ENCODE results near the gene B9D1.

B9D1 gene

GRCh38 chr17:19386051-19386929 is 23.8 kb upstream of the B9D1 start:
- TF ChIP-seq CTCF (IDR thresholded peaks at IDR 0.05; ENCODE audit: extremely low read depth, insufficient read depth, missing control alignments), result no peak
- in situ Hi-C loops (cut with MboI; ENCODE audit: low pct_unique_long_range_greater_than_20kb, low sequenced_read_pairs, unreplicated experiment), result no loop called here

GRCh38 chr17:19385521-19385983 is 23.0 kb upstream of the B9D1 start:
- no peak for TF ChIP-seq CTCF (IDR thresholded peaks at IDR 0.05; ENCODE audit: extremely low read depth, insufficient read depth, missing control alignments)
- DNase-seq (ENCODE audit: low spot score), result no peak
- in situ Hi-C loops (cut with MboI; ENCODE audit: low pct_unique_long_range_greater_than_20kb, low sequenced_read_pairs, unreplicated experiment), result no loop called here

More at GRCh38 chr17:19386051-19386929, 23.8 kb upstream of the B9D1 start:
- DNase-seq (ENCODE audit: low spot score), result no peak

- in situ Hi-C loops (cut with MboI; ENCODE audit: low pct_unique_long_range_greater_than_20kb, low sequenced_read_pairs, unreplicated experiment), result no loop called here
- no peak for DNase-seq (ENCODE audit: low spot score)
- no peak for TF ChIP-seq CTCF (IDR thresholded peaks at IDR 0.05; ENCODE audit: extremely low read depth, insufficient read depth, missing control alignments)
Observed at GRCh38 chr17:19384723-19385391, 22.3 kb upstream of the B9D1 start.

GRCh38 chr17:19383681-19384470 is 21.4 kb upstream of the B9D1 start:
- no peak for DNase-seq (ENCODE audit: low spot score)
- TF ChIP-seq CTCF (IDR thresholded peaks at IDR 0.05; ENCODE audit: extremely low read depth, insufficient read depth, missing control alignments), result no peak
- in situ Hi-C loops (cut with MboI; ENCODE audit: low pct_unique_long_range_greater_than_20kb, low sequenced_read_pairs, unreplicated experiment), result no loop called here

- no peak for TF ChIP-seq CTCF (IDR thresholded peaks at IDR 0.05; ENCODE audit: extremely low read depth, insufficient read depth, missing control alignments)
- in situ Hi-C loops (cut with MboI; ENCODE audit: low pct_unique_long_range_greater_than_20kb, low sequenced_read_pairs, unreplicated experiment), result no loop called here
- no peak for DNase-seq (ENCODE audit: low spot score)
Observed at GRCh38 chr17:19382531-19383444, 20.3 kb upstream of the B9D1 start.
